Keratinocyte (primary cell): ENCODE results near the gene PARP2. TPM values are rescaled to one million over a fixed set of nuclear protein-coding genes. Genes with fewer than 3 reads are reported as not detected.

Experiments used
- DNase-seq: peaks from one replicate; pipeline ENCODE4 v3.0.0-alpha.2; 2011; ENCODE audit warnings: low read depth, missing footprints, low spot score
- FAIRE-seq: peaks from 2 replicates; lab custom pipeline; 2011; peaks lifted over from hg19 to GRCh38; lab: Jason Lieb, UNC
- H2AFZ ChIP-seq: 2 replicates; pipeline ENCODE4 v1.6.0; 2012; ENCODE audit warnings: low read length, control low read depth, inconsistent platforms; ENCODE audit not compliant: control insufficient read depth
- H3K27ac ChIP-seq: 2 replicates; pipeline ENCODE4 v1.5.1; 2011; ENCODE audit warnings: low read length; ENCODE audit not compliant: control insufficient read depth, insufficient read depth
- H3K27me3 ChIP-seq: 3 replicates; pipeline ENCODE4 v1.6.0; 2011; ENCODE audit warnings: low read length; ENCODE audit not compliant: control insufficient read depth, insufficient read depth; ENCODE audit errors: extremely low read depth
- H3K36me3 ChIP-seq, 2 experiments: 2 replicates in 1 of 2; 3 replicates in 1 of 2; pipeline ENCODE4 v1.5.1; 2011; ENCODE audit warnings: low read length in 2 of 2, mild to moderate bottlenecking in 1 of 2; ENCODE audit not compliant: control insufficient read depth in 2 of 2, insufficient read depth in 2 of 2; ENCODE audit errors: extremely low read depth in 1 of 2
- H3K4me1 ChIP-seq: 3 replicates; pipeline ENCODE4 v1.5.1; 2011; ENCODE audit warnings: low read length; ENCODE audit not compliant: control insufficient read depth, insufficient read depth; ENCODE audit errors: extremely low read depth
- H3K4me2 ChIP-seq: 3 replicates; pipeline ENCODE4 v1.6.0; 2011; ENCODE audit warnings: low read depth, low read length; ENCODE audit not compliant: control insufficient read depth, insufficient read depth; ENCODE audit errors: extremely low read depth
- H3K4me3 ChIP-seq, 3 experiments: fragments of 200-600 bp in 1 of 3; sonication (generic) in 1 of 3; 2 replicates in 2 of 3; 3 replicates in 1 of 3; pipeline ENCODE4 v1.5.1; 2011 to 2016; ENCODE audit warnings: low read length in 3 of 3, mild to moderate bottlenecking in 3 of 3, control low read depth in 2 of 3, inconsistent platforms in 1 of 3, low read depth in 1 of 3, mixed read lengths in 1 of 3, mixed run types in 1 of 3, moderate library complexity in 1 of 3; ENCODE audit not compliant: control insufficient read depth in 2 of 3, insufficient read depth in 2 of 3; ENCODE audit errors: extremely low read depth in 1 of 3
- H3K79me2 ChIP-seq: 2 replicates; pipeline ENCODE4 v1.6.0; 2012; ENCODE audit warnings: low read length; ENCODE audit not compliant: control insufficient read depth, insufficient read depth
- H3K9ac ChIP-seq: 3 replicates; pipeline ENCODE4 v1.6.0; 2011; ENCODE audit warnings: low read length; ENCODE audit not compliant: control insufficient read depth, insufficient read depth; ENCODE audit errors: extremely low read depth
- H3K9me1 ChIP-seq: 3 replicates; pipeline ENCODE4 v1.6.0; 2011; ENCODE audit warnings: low read length; ENCODE audit not compliant: control insufficient read depth, insufficient read depth; ENCODE audit errors: extremely low read depth
- H3K9me3 ChIP-seq: 2 replicates; pipeline ENCODE4 v1.5.1; 2012; ENCODE audit warnings: low read depth, low read length; ENCODE audit not compliant: control insufficient read depth
- H4K20me1 ChIP-seq: 3 replicates; pipeline ENCODE4 v1.6.0; 2011; ENCODE audit warnings: low read length; ENCODE audit not compliant: control insufficient read depth, insufficient read depth; ENCODE audit errors: extremely low read depth
- EZH2 ChIP-seq: IDR thresholded peaks from one replicate; pipeline ENCODE4 v1.6.1; 2012; ENCODE audit warnings: inconsistent platforms, mild to moderate bottlenecking, low read length, moderate library complexity
- dilution Hi-C: fragments of 300-500 bp; cut with MboI; formaldehyde crosslinking; loops from one replicate; pipeline ENCODE4 v1.7.0; 2020; ENCODE audit warnings: low sequenced_read_pairs; ENCODE audit not compliant: extremely low pct_ligation_motif_present
- polyA plus RNA-seq, 5 experiments: library from polyadenylated mRNA; depleted of rRNA in 3 of 5; stranded (reverse) in 3 of 5; stranded (forward) in 1 of 5; unstranded in 1 of 5; fragments of >200 nt; gene quantifications; 1 replicate in 1 of 5; 2 replicates in 3 of 5; 3 replicates in 1 of 5; pipeline versions ENCODE4 v1.2.1 to v1.2.3, GENCODE V29; 2011 to 2012; ENCODE audit warnings: missing spikeins in 2 of 5, low read depth in 1 of 5, low replicate concordance in 1 of 5
- TF ChIP-seq, protein P1 (sequence below), 3 experiments: IDR thresholded peaks in 1 of 3; conservative IDR thresholded peaks in 1 of 3; optimal IDR thresholded peaks in 1 of 3; 2 replicates in 2 of 3; 3 replicates in 1 of 3; pipeline versions ENCODE3 to v1.5.1; 2011; ENCODE audit warnings: low read length in 3 of 3, mild to moderate bottlenecking in 3 of 3, moderate library complexity in 2 of 3, control low read depth in 1 of 3, inconsistent platforms in 1 of 3; ENCODE audit not compliant: insufficient read depth in 2 of 3; ENCODE audit errors: extremely low read depth in 1 of 3

Gene PARP2
- polyA plus RNA-seq, 1 donor (not counting 4 experiments of a cell fraction or from before 2014, with no cell fraction given), result 24.7 TPM

DNA sequence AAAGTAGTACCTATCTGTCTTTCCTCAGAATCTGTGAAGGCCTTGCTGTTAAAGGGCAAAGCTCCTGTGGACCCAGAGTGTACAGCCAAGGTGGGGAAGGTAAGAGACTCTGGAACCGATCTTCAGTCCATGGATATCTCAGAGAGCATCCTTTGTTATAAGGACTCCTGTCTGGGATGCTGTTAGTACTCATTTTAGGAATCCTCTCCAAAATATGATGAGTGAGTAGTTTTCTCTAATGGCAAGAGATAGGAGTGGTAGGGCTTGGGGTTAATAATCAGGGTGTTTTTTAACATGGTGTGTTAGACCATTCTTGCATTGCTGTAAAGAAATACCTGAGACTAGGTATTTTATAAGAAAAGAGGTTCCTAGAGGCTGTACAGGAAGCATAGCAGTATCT, 1.9 kb downstream of the PARP2 start:
- DNase-seq (no peak), FAIRE-seq (no peak)
- no peaks in the 10 kb centered on the region for H3K27me3 ChIP-seq
- H3K9me3 ChIP-seq, result no peaks in the 10 kb centered on the region
- peaks cover 11% of the 10 kb centered on the region for H3K79me2 ChIP-seq
- H3K9me1 ChIP-seq, result no peaks in the 10 kb centered on the region
- H3K4me1 ChIP-seq, result peaks cover 4% of the 10 kb centered on the region
- H3K4me3 ChIP-seq, result no peak overlapping the region
- no peaks in the 10 kb centered on the region for H4K20me1 ChIP-seq
- TF ChIP-seq EZH2, result no peak
- TF ChIP-seq, protein P1, sequence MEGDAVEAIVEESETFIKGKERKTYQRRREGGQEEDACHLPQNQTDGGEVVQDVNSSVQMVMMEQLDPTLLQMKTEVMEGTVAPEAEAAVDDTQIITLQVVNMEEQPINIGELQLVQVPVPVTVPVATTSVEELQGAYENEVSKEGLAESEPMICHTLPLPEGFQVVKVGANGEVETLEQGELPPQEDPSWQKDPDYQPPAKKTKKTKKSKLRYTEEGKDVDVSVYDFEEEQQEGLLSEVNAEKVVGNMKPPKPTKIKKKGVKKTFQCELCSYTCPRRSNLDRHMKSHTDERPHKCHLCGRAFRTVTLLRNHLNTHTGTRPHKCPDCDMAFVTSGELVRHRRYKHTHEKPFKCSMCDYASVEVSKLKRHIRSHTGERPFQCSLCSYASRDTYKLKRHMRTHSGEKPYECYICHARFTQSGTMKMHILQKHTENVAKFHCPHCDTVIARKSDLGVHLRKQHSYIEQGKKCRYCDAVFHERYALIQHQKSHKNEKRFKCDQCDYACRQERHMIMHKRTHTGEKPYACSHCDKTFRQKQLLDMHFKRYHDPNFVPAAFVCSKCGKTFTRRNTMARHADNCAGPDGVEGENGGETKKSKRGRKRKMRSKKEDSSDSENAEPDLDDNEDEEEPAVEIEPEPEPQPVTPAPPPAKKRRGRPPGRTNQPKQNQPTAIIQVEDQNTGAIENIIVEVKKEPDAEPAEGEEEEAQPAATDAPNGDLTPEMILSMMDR (optimal IDR thresholded peaks at IDR 0.05 in 1 of 3, IDR thresholded peaks at IDR 0.05 in 1 of 3, conservative IDR thresholded peaks at IDR 0.05 in 1 of 3; ENCODE audit: extremely low read depth in 1 of 3, insufficient read depth in 2 of 3, low read length in 3 of 3), result no peak
- no peak overlapping the region for H3K4me2 ChIP-seq
- H3K27ac ChIP-seq, result no peak overlapping the region
- dilution Hi-C loops, result no loop called here
- no peak overlapping the region for H3K9ac ChIP-seq
- H2AFZ ChIP-seq, result no peak overlapping the region
- peaks cover 3 to 18% of the 10 kb centered on the region in 2 experiments for H3K36me3 ChIP-seq

DNA sequence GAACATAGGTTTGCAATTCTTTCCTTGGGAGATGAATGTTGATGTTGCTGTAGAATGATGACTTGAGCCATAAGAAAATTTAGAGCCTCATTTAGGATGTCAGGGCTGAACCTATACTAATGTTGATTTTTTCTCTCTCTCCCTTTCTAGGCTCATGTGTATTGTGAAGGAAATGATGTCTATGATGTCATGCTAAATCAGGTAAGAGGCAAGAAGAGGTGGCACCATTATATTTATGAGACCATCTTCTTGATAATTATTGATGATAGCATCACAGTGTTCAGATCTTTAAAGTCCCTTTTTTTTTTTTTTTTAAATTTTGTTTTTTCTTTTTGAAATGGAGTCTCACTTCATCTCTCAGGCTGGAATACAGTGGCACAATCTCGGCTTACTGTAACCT, 3.3 kb downstream of the PARP2 start:
- FAIRE-seq (no peak), DNase-seq (no peak)
- Histone ChIP-seq H3K79me2 (peaks cover 11% of the 10 kb centered on the region), H3K9me3 (no peaks in the 10 kb centered on the region), H3K27me3 (no peaks in the 10 kb centered on the region), H3K4me1 (peaks cover 4% of the 10 kb centered on the region), H3K4me2 (no peak overlapping the region), H3K36me3 (peaks cover 3 to 19% of the 10 kb centered on the region in 2 experiments), H3K9ac (no peak overlapping the region), H3K27ac (no peak overlapping the region), H3K4me3 (no peak overlapping the region), H3K9me1 (no peaks in the 10 kb centered on the region), H4K20me1 (no peaks in the 10 kb centered on the region), H2AFZ (no peak overlapping the region)
- no peak for TF ChIP-seq EZH2
- TF ChIP-seq, protein P1 (optimal IDR thresholded peaks at IDR 0.05 in 1 of 3, IDR thresholded peaks at IDR 0.05 in 1 of 3, conservative IDR thresholded peaks at IDR 0.05 in 1 of 3; ENCODE audit: extremely low read depth in 1 of 3, insufficient read depth in 2 of 3, low read length in 3 of 3), result no peak
- dilution Hi-C loops, result no loop called here
